ENCODE results near the gene CLIC5.

GRCh38 chr6:45930420-45931040 lies 85.1 kb downstream of the CLIC5 start:
- TF ChIP-seq EZH2 (IDR thresholded peaks at IDR 0.05; ENCODE audit: low read length), result no peak
- TF ChIP-seq CTCF (optimal IDR thresholded peaks at IDR 0.05 in 1 of 3, IDR thresholded peaks at IDR 0.05 in 1 of 3, conservative IDR thresholded peaks at IDR 0.05 in 1 of 3; ENCODE audit: extremely low read depth in 1 of 3, insufficient read depth in 2 of 3, low read length in 3 of 3), result peak; percentile 94 to 99 (median 96)
